ENCODE data around the gene CACNA2D3. TPM values are rescaled to one million over a fixed set of nuclear protein-coding genes. Genes with fewer than 3 reads are reported as not detected.

The CACNA2D3 gene
- total and polyA plus RNA-seq, 7 experiments from 2014 or later = 0.27 to 4.1 TPM; not detected in 5

DNA sequence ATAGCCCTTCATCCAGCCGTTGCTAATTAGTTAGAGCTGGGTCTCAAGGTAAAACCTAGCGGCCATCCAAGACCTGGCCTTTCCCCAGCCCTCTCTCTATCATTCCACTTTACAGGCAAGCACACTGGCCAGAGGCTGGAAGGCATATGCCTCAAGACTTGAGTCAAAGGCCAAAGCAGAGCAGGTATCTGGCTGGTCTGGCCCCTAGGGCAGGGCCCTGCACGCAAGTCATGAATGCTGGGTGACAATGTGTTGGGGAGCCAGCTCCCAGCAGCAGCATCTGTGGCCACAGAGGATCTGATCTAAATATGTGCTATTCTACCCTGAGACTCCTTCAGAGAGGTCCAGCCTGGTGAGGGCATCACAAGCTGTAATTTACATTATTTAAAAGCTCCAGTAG lies 691.9 kb downstream of the CACNA2D3 start:
- no peaks in the 10 kb centered on the region for H3K36me3 ChIP-seq (ENCODE audit: control insufficient read depth in 2 of 3, insufficient read depth in 3 of 3, low read length in 3 of 3)
- no peaks in the 10 kb centered on the region for H3K4me1 Mint-ChIP-seq
- ATAC-seq = no peak
- H3K4me3 Mint-ChIP-seq = no peak overlapping the region
- CTCF ChIA-PET = no interaction called here
- H3K27ac ChIP-seq (ENCODE audit: low read depth, low read length) = no peak overlapping the region
- H3K36me3 Mint-ChIP-seq = no peaks in the 10 kb centered on the region
- peaks cover 0 to 11% (median 3%) of the 10 kb centered on the region in 11 donors for H3K9me3 Mint-ChIP-seq
- H3K4me1 ChIP-seq (ENCODE audit: control insufficient read depth in 2 of 2, insufficient read depth in 2 of 2, low read length in 2 of 2) = no peaks in the 10 kb centered on the region
- no peaks in the 10 kb centered on the region for H3K9me3 ChIP-seq (ENCODE audit: control insufficient read depth in 2 of 3, low read length in 3 of 3)
- DNase-seq = no peak
- peaks cover 0 to 4% (median 0%) of the 10 kb centered on the region in 5 donors for H3K27me3 Mint-ChIP-seq
- no peak overlapping the region for H3K27ac Mint-ChIP-seq
- intact Hi-C loops (cut with micrococcal nuclease) = no loop called here
- H3K4me3 ChIP-seq (ENCODE audit: low read length) = no peak overlapping the region
- POLR2A ChIA-PET = no interaction called here
- H3K27me3 ChIP-seq (ENCODE audit: control insufficient read depth in 2 of 2, insufficient read depth in 2 of 2, low read length in 2 of 2) = no peaks in the 10 kb centered on the region

- Mint-ChIP-seq H3K9me3 (peaks cover 0 to 6% (median 0%) of the 10 kb centered on the region in 11 donors), H3K27me3 (peaks cover 0 to 3% (median 0%) of the 10 kb centered on the region in 5 donors), H3K4me3 (no peak overlapping the region), H3K4me1 (peaks cover 0 to 1% (median 0%) of the 10 kb centered on the region in 7 donors), H3K36me3 (no peaks in the 10 kb centered on the region), H3K27ac (no peak overlapping the region)
- ChIA-PET CTCF (no interaction called here), POLR2A (no interaction called here)
- Histone ChIP-seq H3K36me3 (ENCODE audit: control insufficient read depth in 2 of 3, insufficient read depth in 3 of 3, low read length in 3 of 3) (no peaks in the 10 kb centered on the region), H3K27me3 (ENCODE audit: control insufficient read depth in 2 of 2, insufficient read depth in 2 of 2, low read length in 2 of 2) (no peaks in the 10 kb centered on the region), H3K4me1 (ENCODE audit: control insufficient read depth in 2 of 2, insufficient read depth in 2 of 2, low read length in 2 of 2) (no peaks in the 10 kb centered on the region), H3K9me3 (ENCODE audit: control insufficient read depth in 2 of 3, low read length in 3 of 3) (no peaks in the 10 kb centered on the region), H3K4me3 (ENCODE audit: low read length) (no peak overlapping the region), H3K27ac (ENCODE audit: low read depth, low read length) (no peak overlapping the region)
- DNase-seq = no peak
- intact Hi-C loops (cut with micrococcal nuclease) = no loop called here
- no peak for ATAC-seq
These were observed 695.3 kb downstream of the CACNA2D3 start for GRCh38 chr3:54817628-54818027.

DNA sequence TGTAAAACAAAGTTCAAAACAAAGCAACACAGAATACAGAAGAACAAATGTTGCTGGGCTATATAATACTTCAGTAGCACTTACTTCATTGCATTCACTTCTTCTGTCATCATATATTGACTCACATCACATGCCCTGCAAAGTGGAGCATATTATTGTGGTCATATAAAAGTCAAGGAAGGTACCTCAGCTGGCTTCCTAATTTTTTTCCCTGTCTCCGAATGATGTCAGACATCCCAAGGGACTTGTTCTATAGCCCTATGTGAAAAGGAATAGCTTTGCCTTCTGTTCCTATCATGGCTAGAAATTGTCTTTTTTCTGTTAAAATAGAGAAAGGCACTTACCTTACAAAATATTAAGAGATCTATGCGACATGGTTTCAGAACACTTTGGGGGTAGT lies 696.1 kb downstream of the CACNA2D3 start:
- peaks cover 0 to 1% (median 0%) of the 10 kb centered on the region in 7 donors for H3K4me1 Mint-ChIP-seq
- H3K27me3 ChIP-seq (ENCODE audit: control insufficient read depth in 2 of 2, insufficient read depth in 2 of 2, low read length in 2 of 2) = no peaks in the 10 kb centered on the region
- POLR2A ChIA-PET = no interaction called here
- H3K4me3 Mint-ChIP-seq = no peak overlapping the region
- no peak for ATAC-seq
- peaks cover 0 to 3% (median 0%) of the 10 kb centered on the region in 5 donors for H3K27me3 Mint-ChIP-seq
- no peak overlapping the region for H3K27ac Mint-ChIP-seq
- intact Hi-C loops (cut with micrococcal nuclease) = no loop called here
- no peak overlapping the region for H3K27ac ChIP-seq (ENCODE audit: low read depth, low read length)
- H3K36me3 ChIP-seq (ENCODE audit: control insufficient read depth in 2 of 3, insufficient read depth in 3 of 3, low read length in 3 of 3) = no peaks in the 10 kb centered on the region
- DNase-seq = no peak
- no peak overlapping the region for H3K4me3 ChIP-seq (ENCODE audit: low read length)
- CTCF ChIA-PET = no interaction called here
- H3K4me1 ChIP-seq (ENCODE audit: control insufficient read depth in 2 of 2, insufficient read depth in 2 of 2, low read length in 2 of 2) = no peaks in the 10 kb centered on the region
- peaks cover 0 to 6% (median 0%) of the 10 kb centered on the region in 11 donors for H3K9me3 Mint-ChIP-seq
- H3K36me3 Mint-ChIP-seq = no peaks in the 10 kb centered on the region
- no peaks in the 10 kb centered on the region for H3K9me3 ChIP-seq (ENCODE audit: control insufficient read depth in 2 of 3, low read length in 3 of 3)

DNA sequence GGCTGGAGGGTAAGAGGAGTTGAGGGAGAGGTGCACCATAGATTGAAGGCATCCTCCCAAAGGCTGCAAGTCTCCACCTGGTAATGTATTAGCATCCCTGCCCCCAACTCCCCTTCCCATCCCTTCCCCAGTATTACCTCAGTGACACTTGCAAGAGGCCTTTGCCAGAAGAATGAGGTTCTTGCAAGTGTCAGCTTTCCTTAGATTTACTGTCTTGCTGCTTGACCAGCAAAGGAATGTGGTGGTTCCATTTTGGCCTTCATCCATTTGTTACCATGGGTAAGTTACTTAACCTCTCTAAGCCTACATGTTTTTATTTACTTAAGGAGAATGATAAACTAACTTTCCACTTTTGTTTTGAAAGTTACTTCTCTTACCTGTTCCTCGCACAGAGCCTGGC lies 696.6 kb downstream of the CACNA2D3 start:
- H3K4me3 ChIP-seq (ENCODE audit: low read length) = no peak overlapping the region
- Mint-ChIP-seq H3K4me1 (peaks cover 0 to 1% (median 0%) of the 10 kb centered on the region in 7 donors), H3K9me3 (peaks cover 0 to 6% (median 0%) of the 10 kb centered on the region in 11 donors), H3K27ac (no peak overlapping the region), H3K4me3 (no peak overlapping the region), H3K36me3 (no peaks in the 10 kb centered on the region), H3K27me3 (peaks cover 0 to 3% (median 0%) of the 10 kb centered on the region in 5 donors)
- no peaks in the 10 kb centered on the region for H3K9me3 ChIP-seq (ENCODE audit: control insufficient read depth in 2 of 3, low read length in 3 of 3)
- no peaks in the 10 kb centered on the region for H3K27me3 ChIP-seq (ENCODE audit: control insufficient read depth in 2 of 2, insufficient read depth in 2 of 2, low read length in 2 of 2)
- no peaks in the 10 kb centered on the region for H3K4me1 ChIP-seq (ENCODE audit: control insufficient read depth in 2 of 2, insufficient read depth in 2 of 2, low read length in 2 of 2)
- no peak overlapping the region for H3K27ac ChIP-seq (ENCODE audit: low read depth, low read length)
- ATAC-seq = no peak
- no peaks in the 10 kb centered on the region for H3K36me3 ChIP-seq (ENCODE audit: control insufficient read depth in 2 of 3, insufficient read depth in 3 of 3, low read length in 3 of 3)
- ChIA-PET POLR2A (no interaction called here), CTCF (no interaction called here)
- no peak for DNase-seq
- intact Hi-C loops (cut with micrococcal nuclease) = no loop called here

DNA sequence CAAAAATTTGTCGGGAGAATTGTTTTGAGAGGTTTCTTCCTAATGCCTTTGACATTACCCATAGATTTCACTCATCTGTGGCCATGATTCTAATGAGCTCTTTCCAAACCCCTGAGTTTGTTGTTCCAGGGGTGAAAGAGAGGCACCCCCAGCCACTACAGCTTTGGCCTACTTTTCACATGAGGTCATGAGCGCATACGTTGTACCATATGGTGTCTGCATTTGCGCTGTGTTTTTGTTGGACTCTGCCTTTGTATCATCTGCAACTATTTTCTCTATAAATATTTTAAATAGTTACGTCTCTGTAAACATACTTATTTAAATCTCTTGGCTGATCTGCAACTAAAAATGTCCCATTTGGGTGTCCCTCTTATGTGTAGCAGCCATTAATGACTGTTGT lies 697.6 kb downstream of the CACNA2D3 start:
- no peaks in the 10 kb centered on the region for H3K27me3 ChIP-seq (ENCODE audit: control insufficient read depth in 2 of 2, insufficient read depth in 2 of 2, low read length in 2 of 2)
- no peaks in the 10 kb centered on the region for H3K9me3 ChIP-seq (ENCODE audit: control insufficient read depth in 2 of 3, low read length in 3 of 3)
- intact Hi-C loops (cut with micrococcal nuclease) = no loop called here
- no peaks in the 10 kb centered on the region for H3K36me3 Mint-ChIP-seq
- no peak overlapping the region for H3K27ac ChIP-seq (ENCODE audit: low read depth, low read length)
- peaks cover 0 to 1% (median 0%) of the 10 kb centered on the region in 7 donors for H3K4me1 Mint-ChIP-seq
- H3K9me3 Mint-ChIP-seq = peaks cover 0 to 6% (median 0%) of the 10 kb centered on the region in 11 donors
- POLR2A ChIA-PET = no interaction called here
- DNase-seq (no peak), ATAC-seq (no peak)
- H3K27ac Mint-ChIP-seq = no peak overlapping the region
- CTCF ChIA-PET = no interaction called here
- H3K4me1 ChIP-seq (ENCODE audit: control insufficient read depth in 2 of 2, insufficient read depth in 2 of 2, low read length in 2 of 2) = no peaks in the 10 kb centered on the region
- H3K4me3 ChIP-seq (ENCODE audit: low read length) = no peak overlapping the region
- no peak overlapping the region for H3K4me3 Mint-ChIP-seq
- no peaks in the 10 kb centered on the region for H3K36me3 ChIP-seq (ENCODE audit: control insufficient read depth in 2 of 3, insufficient read depth in 3 of 3, low read length in 3 of 3)
- peaks cover 0 to 3% (median 0%) of the 10 kb centered on the region in 5 donors for H3K27me3 Mint-ChIP-seq

GRCh38 chr3:54822206-54822605 lies 699.9 kb downstream of the CACNA2D3 start:
- H3K4me3 ChIP-seq (ENCODE audit: low read length) = no peak overlapping the region
- CTCF ChIA-PET = no interaction called here
- ATAC-seq (no peak), DNase-seq (no peak)
- H3K27ac ChIP-seq (ENCODE audit: low read depth, low read length) = no peak overlapping the region
- H3K4me1 Mint-ChIP-seq = peaks cover 0 to 1% (median 0%) of the 10 kb centered on the region in 7 donors
- no peak overlapping the region for H3K4me3 Mint-ChIP-seq
- no peaks in the 10 kb centered on the region for H3K27me3 Mint-ChIP-seq
- H3K27ac Mint-ChIP-seq = no peak overlapping the region
- POLR2A ChIA-PET = no interaction called here
- intact Hi-C loops (cut with micrococcal nuclease) = no loop called here
- H3K4me1 ChIP-seq (ENCODE audit: control insufficient read depth in 2 of 2, insufficient read depth in 2 of 2, low read length in 2 of 2) = no peaks in the 10 kb centered on the region
- H3K36me3 Mint-ChIP-seq = no peaks in the 10 kb centered on the region
- no peaks in the 10 kb centered on the region for H3K27me3 ChIP-seq (ENCODE audit: control insufficient read depth in 2 of 2, insufficient read depth in 2 of 2, low read length in 2 of 2)
- H3K36me3 ChIP-seq (ENCODE audit: control insufficient read depth in 2 of 3, insufficient read depth in 3 of 3, low read length in 3 of 3) = no peaks in the 10 kb centered on the region
- H3K9me3 Mint-ChIP-seq = peaks cover 0 to 6% (median 0%) of the 10 kb centered on the region in 11 donors
- no peaks in the 10 kb centered on the region for H3K9me3 ChIP-seq (ENCODE audit: control insufficient read depth in 2 of 3, low read length in 3 of 3)

DNA sequence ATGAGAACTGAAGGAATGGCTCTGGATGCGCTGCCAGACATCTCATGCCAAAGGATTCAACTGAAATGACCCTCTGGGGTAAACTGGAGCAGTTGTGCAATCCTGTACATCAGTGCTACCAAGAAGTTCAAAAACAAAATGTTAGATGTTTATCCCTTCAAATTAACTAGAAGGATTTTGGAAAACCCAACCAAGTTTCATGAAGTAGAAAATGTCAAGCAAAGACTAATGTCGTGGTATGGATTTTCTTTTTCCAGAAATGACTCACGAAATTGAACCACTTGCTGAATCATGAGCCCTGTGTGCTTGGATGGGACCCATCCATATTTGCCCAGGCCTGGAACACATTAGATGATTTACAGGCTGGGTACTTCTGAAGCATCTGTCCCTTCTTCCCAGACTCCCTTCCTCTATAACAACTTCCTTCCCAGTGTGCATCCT lies 703.9 kb downstream of the CACNA2D3 start:
- Mint-ChIP-seq H3K4me1 (peaks cover 0 to 1% (median 0%) of the 10 kb centered on the region in 7 donors), H3K27me3 (no peaks in the 10 kb centered on the region), H3K9me3 (peaks cover 0 to 8% (median 2%) of the 10 kb centered on the region in 11 donors), H3K27ac (no peak overlapping the region), H3K36me3 (no peaks in the 10 kb centered on the region), H3K4me3 (no peak overlapping the region)
- DNase-seq = no peak
- Histone ChIP-seq H3K27ac (ENCODE audit: low read depth, low read length) (no peak overlapping the region), H3K9me3 (ENCODE audit: control insufficient read depth in 2 of 3, low read length in 3 of 3) (peaks cover 0 to 6% (median 0%) of the 10 kb centered on the region in 3 experiments), H3K4me3 (ENCODE audit: low read length) (no peak overlapping the region), H3K36me3 (ENCODE audit: control insufficient read depth in 2 of 3, insufficient read depth in 3 of 3, low read length in 3 of 3) (no peaks in the 10 kb centered on the region), H3K4me1 (ENCODE audit: control insufficient read depth in 2 of 2, insufficient read depth in 2 of 2, low read length in 2 of 2) (no peaks in the 10 kb centered on the region), H3K27me3 (ENCODE audit: control insufficient read depth in 2 of 2, insufficient read depth in 2 of 2, low read length in 2 of 2) (no peaks in the 10 kb centered on the region)
- intact Hi-C loops (cut with micrococcal nuclease) = no loop called here
- ChIA-PET POLR2A (no interaction called here), CTCF (no interaction called here)
- ATAC-seq = no peak
